HepG2 (cell line): ENCODE measurements around the gene STK17A. TPM values are rescaled to one million over a fixed set of nuclear protein-coding genes. Genes with fewer than 3 reads are reported as not detected.

Experiments
- ATAC-seq: fragments of 200-7000 bp; cut with Tn5 transposase; 3 replicates; pipeline ENCODE4 v1.9.1; 2020; ENCODE audit warnings: mild to moderate bottlenecking, moderate library complexity
- BruUV-seq: library from RNA; stranded (reverse); fragments of 400-500 nt; replicated peaks from 2 replicates; lab custom pipeline; 2021; lab: Mats Ljungman, UMichigan
- CTCF ChIA-PET: fragments of 300-600 bp; formaldehyde crosslinking; extraction: SDS; loops from one replicate; lab custom pipeline; 2021; ENCODE audit warnings: low total read pairs, inconsistent platforms, low intra/inter-chr PET ratio; lab: Yijun Ruan, JAX
- POLR2A ChIA-PET: fragments of 350-600 bp; sonication (Branson Sonifier 250); formaldehyde crosslinking; loops from one replicate; lab custom pipeline; 2020; ENCODE audit warnings: antibody characterized with exemption, inconsistent platforms; lab: Yijun Ruan, JAX
- DNase-seq: peaks from one replicate; pipeline ENCODE4 v3.0.0-alpha.2; 2015; ENCODE audit warnings: low spot score
- FAIRE-seq: peaks from 3 replicates; lab custom pipeline; 2011; peaks lifted over from hg19 to GRCh38; lab: Jason Lieb, UNC
- H2AFZ ChIP-seq: one replicate; pipeline ENCODE4 v1.6.1; 2011; ENCODE audit warnings: low read length, inconsistent platforms
- H3K27ac ChIP-seq: fragments of 300-600 bp; 3 replicates; pipeline ENCODE4 v1.8.0; 2011; ENCODE audit warnings: mixed run types, mild to moderate bottlenecking, mixed read lengths, low read length, inconsistent platforms; ENCODE audit not compliant: insufficient read depth; ENCODE audit errors: extremely low read length
- H3K27me3 ChIP-seq, 2 experiments: fragments of 200-600 bp in 1 of 2; 2 replicates in 1 of 2; 3 replicates in 1 of 2; pipeline versions ENCODE4 v1.6.0 to v1.8.0; 2011; ENCODE audit warnings: low read length in 2 of 2, mild to moderate bottlenecking in 2 of 2, moderate library complexity in 2 of 2, inconsistent platforms in 1 of 2; ENCODE audit not compliant: insufficient read depth in 2 of 2, control insufficient read depth in 1 of 2
- H3K36me3 ChIP-seq, 2 experiments: fragments of 200-600 bp in 1 of 2; replicated peaks in 1 of 2; 2 replicates in 1 of 2; 3 replicates in 1 of 2; pipeline versions ENCODE4 v1.5.1 to v1.8.0; 2011; ENCODE audit warnings: low read length in 2 of 2, inconsistent platforms in 1 of 2; ENCODE audit not compliant: insufficient read depth in 2 of 2, control insufficient read depth in 1 of 2
- H3K4me1 ChIP-seq: 2 replicates; pipeline ENCODE4 v1.5.1; 2012; ENCODE audit warnings: low read length, inconsistent platforms; ENCODE audit not compliant: insufficient read depth
- H3K4me2 ChIP-seq: 2 replicates; pipeline ENCODE4 v1.6.0; 2011; ENCODE audit warnings: low read depth, low read length, inconsistent platforms
- H3K4me3 ChIP-seq, 3 experiments: fragments of 200-600 bp in 1 of 3; sonication (generic), shearing (Covaris generic) in 1 of 3; replicated peaks in 1 of 3; 2 replicates each; pipeline ENCODE4 v1.5.1; 2011 to 2016; ENCODE audit warnings: low read length in 3 of 3, inconsistent platforms in 2 of 3, low read depth in 2 of 3, mild to moderate bottlenecking in 2 of 3, control low read depth in 1 of 3, mixed read lengths in 1 of 3; ENCODE audit not compliant: insufficient read depth in 1 of 3
- H3K79me2 ChIP-seq: one replicate; pipeline ENCODE4 v1.6.1; 2011; ENCODE audit warnings: low read length, inconsistent platforms; ENCODE audit not compliant: insufficient read depth
- H3K9ac ChIP-seq: 2 replicates; pipeline ENCODE4 v1.6.0; 2011; ENCODE audit warnings: mild to moderate bottlenecking, low read depth, low read length, inconsistent platforms; ENCODE audit not compliant: insufficient read depth
- H3K9me3 ChIP-seq: 2 replicates; pipeline ENCODE4 v1.5.1; 2012; ENCODE audit warnings: mild to moderate bottlenecking, low read length
- H4K20me1 ChIP-seq: 2 replicates; pipeline ENCODE4 v1.6.0; 2011; ENCODE audit warnings: inconsistent platforms, mild to moderate bottlenecking, low read length, moderate library complexity; ENCODE audit not compliant: insufficient read depth
- AHR ChIP-seq: IDR thresholded peaks from 2 replicates; pipeline ENCODE4 v1.6.1; 2018; ENCODE audit warnings: missing genetic modification reagents, missing compliant biosample characterization
- NR1H2 ChIP-seq: sonication (generic); formaldehyde crosslinking; IDR thresholded peaks from 2 replicates; pipeline ENCODE4 v1.8.1; 2022; ENCODE audit warnings: low read depth, missing genetic modification reagents, borderline replicate concordance
- RFX3 ChIP-seq: IDR thresholded peaks from 2 replicates; pipeline ENCODE4 v1.6.1; 2016; ENCODE audit warnings: missing biosample characterization, missing genetic modification reagents
- SOX6 ChIP-seq, 2 experiments: fragments of 450-650 bp in 1 of 2; sonication (generic) in 1 of 2; formaldehyde crosslinking in 1 of 2; IDR thresholded peaks; 2 replicates each; pipeline versions ENCODE4 v1.4.0 to v1.6.1; 2017 to 2020; ENCODE audit warnings: antibody characterized with exemption in 1 of 2, mild to moderate bottlenecking in 1 of 2, missing genetic modification reagents in 1 of 2
- SRY ChIP-seq: sonication (generic); formaldehyde crosslinking; IDR thresholded peaks from 2 replicates; pipeline ENCODE4 v1.8.0; 2022; ENCODE audit warnings: mild to moderate bottlenecking, missing genetic modification reagents
- U2AF1 ChIP-seq: fragments of 200-400 bp; formaldehyde crosslinking; optimal IDR thresholded peaks from 2 replicates; pipeline ENCODE3; 2017; ENCODE audit warnings: mild to moderate bottlenecking, low read depth, low read length
- ZMAT3 ChIP-seq: sonication (generic); formaldehyde crosslinking; conservative IDR thresholded peaks from 2 replicates; pipeline ENCODE4 v1.7.0; 2021; ENCODE audit warnings: missing genetic modification reagents
- ZNF343 ChIP-seq: sonication (generic); formaldehyde crosslinking; IDR thresholded peaks from 2 replicates; pipeline ENCODE4 v1.4.0; 2020; ENCODE audit warnings: mild to moderate bottlenecking, missing genetic modification reagents
- ZNF367 ChIP-seq: sonication (generic); formaldehyde crosslinking; IDR thresholded peaks from 2 replicates; pipeline ENCODE4 v1.4.0; 2020; ENCODE audit warnings: missing genetic modification reagents, borderline replicate concordance
- ZNF660 ChIP-seq: sonication (generic); formaldehyde crosslinking; IDR thresholded peaks from 2 replicates; pipeline ENCODE4 v1.5.1; 2020; ENCODE audit warnings: mild to moderate bottlenecking, low read depth, missing genetic modification reagents, borderline replicate concordance
- WGBS: methylation state at CpG from one replicate; pipeline ENCODE4 v1.1.6; 2017; ENCODE audit warnings: low lambda C conversion rate; 5-methylcytosine and 5-hydroxymethylcytosine counted together
- in situ Hi-C: cut with HindIII; loops from 2 replicates; pipeline ENCODE4 v1.10.0; 2017; ENCODE audit warnings: low pct_unique_long_range_greater_than_20kb; ENCODE audit not compliant: extremely low pct_ligation_motif_present
- intact Hi-C: fragments of 100-400 bp; cut with micrococcal nuclease; formaldehyde crosslinking; loops from one replicate; pipeline ENCODE4 v1.10.0; 2022; ENCODE audit not compliant: unreplicated experiment
- polyA plus RNA-seq, 8 experiments: library from polyadenylated mRNA; depleted of rRNA in 3 of 8; stranded (reverse) in 7 of 8; unstranded in 1 of 8; fragments of >200 nt; fragmentation: Illumina TruSeq in 4 of 8; extraction: Trizol in 4 of 8; gene quantifications; 2 replicates each; pipeline versions ENCODE4 v1.2.1 to v1.2.3, GENCODE V29; 2011 to 2016; ENCODE audit warnings: low read depth in 4 of 8, missing spikeins in 1 of 8, mixed read lengths in 1 of 8; ENCODE audit not compliant: insufficient read depth in 1 of 8
- total RNA-seq, 5 experiments: library from RNA; depleted of rRNA; stranded (reverse); fragments of >200 nt; fragmentation: Illumina TruSeq; extraction: Trizol; gene quantifications; 2 replicates each; pipeline ENCODE4 v1.2.3, GENCODE V29; 2016; ENCODE audit warnings: low read depth in 1 of 5
- TF ChIP-seq, protein P1 (sequence below): IDR thresholded peaks from 2 replicates; pipeline ENCODE4 v1.6.1; 2016; ENCODE audit warnings: missing compliant biosample characterization, missing genetic modification reagents, borderline replicate concordance
- TF ChIP-seq, protein P2 (sequence below): sonication (generic); formaldehyde crosslinking; IDR thresholded peaks from 2 replicates; pipeline ENCODE4 v1.4.0; 2020; ENCODE audit warnings: mild to moderate bottlenecking, low read depth, missing genetic modification reagents

Gene STK17A
- total and polyA plus RNA-seq, 2 of the 13 experiments (the other 11 are each of a cell fraction or from before 2014, with no cell fraction given) = 18.6 to 24.3 TPM

- Histone ChIP-seq H3K4me1 (peaks cover 72% of the 10 kb centered on the region), H3K79me2 (peaks cover 88% of the 10 kb centered on the region), H3K9me3 (no peaks in the 10 kb centered on the region), H3K9ac (0 out of 2 replicates have a peak overlapping the region, but pooled peaks have one; percentile 5), H3K27me3 (no peaks in the 10 kb centered on the region), H3K4me2 (peak overlapping the region; percentile 21), H3K36me3 (peaks cover 0 to 10% of the 10 kb centered on the region in 2 experiments; a peak in 2 of 5 replicates), H3K27ac (peak overlapping the region; percentile 43), H3K4me3 (no peak overlapping the region), H4K20me1 (peaks cover 38% of the 10 kb centered on the region), H2AFZ (no peak overlapping the region)
- FAIRE-seq (peak; percentile 32), ATAC-seq (peak; percentile 78), DNase-seq (peak; percentile 31)
- CTCF ChIA-PET = no interaction called here
- no TSS peak for BruUV-seq
- WGBS = 21% methylated on average over 4 of the region's 4 CpGs
- POLR2A ChIA-PET = interaction anchor here (1.5 kb wide), 1 partner anchor 9 kb away, joined by 5 read pairs; the partner anchor contains the start of gene STK17A
- intact Hi-C loops = no loop called here
- TF ChIP-seq RFX3 (CRISPR knock-in tag) (no peak), AHR (CRISPR knock-in tag) (no peak)
- TF ChIP-seq, protein P1, sequence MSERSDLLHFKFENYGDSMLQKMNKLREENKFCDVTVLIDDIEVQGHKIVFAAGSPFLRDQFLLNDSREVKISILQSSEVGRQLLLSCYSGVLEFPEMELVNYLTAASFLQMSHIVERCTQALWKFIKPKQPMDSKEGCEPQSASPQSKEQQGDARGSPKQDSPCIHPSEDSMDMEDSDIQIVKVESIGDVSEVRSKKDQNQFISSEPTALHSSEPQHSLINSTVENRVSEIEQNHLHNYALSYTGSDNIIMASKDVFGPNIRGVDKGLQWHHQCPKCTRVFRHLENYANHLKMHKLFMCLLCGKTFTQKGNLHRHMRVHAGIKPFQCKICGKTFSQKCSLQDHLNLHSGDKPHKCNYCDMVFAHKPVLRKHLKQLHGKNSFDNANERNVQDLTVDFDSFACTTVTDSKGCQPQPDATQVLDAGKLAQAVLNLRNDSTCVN (CRISPR knock-in tag) = peak; percentile 66; the same call in 1 of the 2 replicates
- in situ Hi-C loops = no loop called here
Observed at GRCh38 chr7:43591558-43592180, 8.8 kb downstream of the STK17A start.

GRCh38 chr7:43592326-43592725, 9.4 kb downstream of the STK17A start:
- H3K27me3 ChIP-seq = no peaks in the 10 kb centered on the region
- DNase-seq (no peak), FAIRE-seq (no peak)
- WGBS = 90% methylated on average over 3 of the region's 3 CpGs
- peaks cover 1 to 12% of the 10 kb centered on the region in 2 experiments; a peak in 4 of 5 replicates for H3K36me3 ChIP-seq
- BruUV-seq = no TSS peak
- H3K27ac ChIP-seq = no peak overlapping the region
- H3K4me2 ChIP-seq = no peak overlapping the region; the same call in 1 of the 2 replicates
- H3K4me3 ChIP-seq = no peak overlapping the region
- no peak for TF ChIP-seq ZNF660
- no peak for TF ChIP-seq U2AF1
- TF ChIP-seq ZNF343 (CRISPR knock-in tag) = no peak
- TF ChIP-seq RFX3 (CRISPR knock-in tag) = no peak
- TF ChIP-seq SRY (CRISPR knock-in tag) = no peak
- TF ChIP-seq, protein P2, sequence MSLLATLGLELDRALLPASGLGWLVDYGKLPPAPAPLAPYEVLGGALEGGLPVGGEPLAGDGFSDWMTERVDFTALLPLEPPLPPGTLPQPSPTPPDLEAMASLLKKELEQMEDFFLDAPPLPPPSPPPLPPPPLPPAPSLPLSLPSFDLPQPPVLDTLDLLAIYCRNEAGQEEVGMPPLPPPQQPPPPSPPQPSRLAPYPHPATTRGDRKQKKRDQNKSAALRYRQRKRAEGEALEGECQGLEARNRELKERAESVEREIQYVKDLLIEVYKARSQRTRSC (CRISPR knock-in tag) = no peak
- TF ChIP-seq SOX6 (IDR thresholded peaks at IDR 0.05) = no peak
- no peak for TF ChIP-seq SOX6 (CRISPR knock-in tag; IDR thresholded peaks at IDR 0.05)
- TF ChIP-seq ZMAT3 = no peak
- TF ChIP-seq NR1H2 = no peak
- no peak for TF ChIP-seq ZNF367 (CRISPR knock-in tag)
- TF ChIP-seq, all 625 proteins: peak for 0
- in situ Hi-C loops (no loop called here), intact Hi-C loops (no loop called here)
- Histone ChIP-seq H3K4me1 (peaks cover 65% of the 10 kb centered on the region), H2AFZ (no peak overlapping the region), H3K9me3 (no peaks in the 10 kb centered on the region), H4K20me1 (peaks cover 38% of the 10 kb centered on the region), H3K9ac (no peak overlapping the region), H3K79me2 (peaks cover 82% of the 10 kb centered on the region)
- ChIA-PET CTCF (no interaction called here), POLR2A (interaction anchor here (0.6 to 0.9 kb wide), 3 partner anchors 10 to 277 kb away, joined by 3 to 7 read pairs (median 4); partner anchors contain the start of genes MRPS24 and STK17A)
- no peak for ATAC-seq
